HG03139 (cell line): ENCODE data around the gene CCDC83.
"Not testable (repeated sequence)": the region's sequence is repeated elsewhere in the genome, so short reads cannot be mapped to it uniquely, and the experiment has no call there.

Experiments used
- ATAC-seq: cut with Tn5 transposase; IDR thresholded peaks from one replicate; pipeline ENCODE4 v1.9.1; 2021; ENCODE audit not compliant: unreplicated experiment

CCDC83 gene

GRCh38 chr11:85886089-85887056 lies 31.2 kb downstream of the CCDC83 start:
- no peak for ATAC-seq

GRCh38 chr11:85889108-85889507 lies 33.9 kb downstream of the CCDC83 start:
- ATAC-seq, result no peak

DNA sequence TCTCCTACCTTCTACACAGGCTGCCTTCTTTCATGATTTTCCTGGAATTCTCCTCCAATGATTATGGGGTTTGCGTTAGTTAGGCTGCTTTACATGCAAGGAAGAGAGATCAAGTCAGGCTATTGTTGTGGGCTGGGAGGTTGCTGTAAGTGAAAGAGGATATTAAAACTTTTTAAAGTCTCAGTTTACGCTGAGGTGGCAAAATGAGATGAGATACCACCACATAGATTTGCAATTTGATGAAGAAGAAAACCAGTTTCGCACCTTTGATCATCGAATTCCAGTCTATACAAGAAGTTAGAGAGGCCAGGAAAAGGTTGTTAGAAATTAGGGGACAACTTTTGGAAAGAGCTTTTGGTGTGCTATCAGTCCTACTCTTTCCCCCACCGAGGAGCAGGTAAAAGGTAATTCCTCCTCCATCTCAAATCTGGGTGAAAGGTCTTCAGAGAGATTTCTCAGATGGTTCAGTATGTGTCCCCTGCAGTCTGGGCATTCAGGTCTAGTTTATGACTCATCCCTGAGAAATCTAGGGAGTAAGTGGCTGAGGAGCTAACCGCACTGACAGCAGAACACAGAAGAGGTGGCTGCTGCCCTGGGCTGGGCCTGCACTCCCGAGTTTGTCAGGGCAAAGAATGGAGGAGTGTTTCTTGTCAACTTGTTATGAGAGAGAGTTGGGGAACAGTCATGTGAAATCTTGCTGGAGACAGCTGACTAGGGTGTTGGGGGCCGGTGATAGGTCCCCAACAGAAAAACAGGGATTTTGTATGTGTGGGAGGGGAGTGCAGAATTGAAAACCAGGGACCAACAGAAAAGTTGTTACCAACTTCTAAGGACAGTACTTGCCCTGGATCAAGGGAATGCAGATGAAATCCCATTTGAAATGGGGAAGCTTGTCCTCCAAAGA lies 34.7 kb downstream of the CCDC83 start:
- no peak for ATAC-seq

GRCh38 chr11:85893395-85893794 lies 38.2 kb downstream of the CCDC83 start:
- no peak for ATAC-seq

GRCh38 chr11:85896876-85897275 lies 41.7 kb downstream of the CCDC83 start:
- ATAC-seq, result no peak

- ATAC-seq, result no peak
Observed at GRCh38 chr11:85898456-85898855, 43.3 kb downstream of the CCDC83 start.

DNA sequence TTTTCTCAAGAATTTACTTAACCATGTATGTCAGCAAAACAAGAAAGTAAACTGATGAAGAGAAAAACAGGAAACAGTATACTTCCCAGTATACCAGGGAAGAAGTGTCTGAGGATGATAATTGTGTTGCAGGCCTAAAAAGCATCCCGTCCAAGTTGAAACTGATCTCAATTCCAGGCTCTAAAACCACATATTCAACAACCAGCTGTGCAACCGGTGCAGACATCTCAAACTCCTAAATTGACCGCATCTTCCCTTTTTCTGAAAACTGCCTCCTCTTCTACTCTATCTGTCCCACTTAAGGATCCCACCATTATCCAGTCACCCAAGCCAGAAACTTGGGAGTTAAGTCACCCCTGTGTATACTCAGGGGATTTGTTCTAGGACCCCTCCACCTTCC lies 47.2 kb downstream of the CCDC83 start:
- ATAC-seq, result no peak

- no peak for ATAC-seq
Observed at GRCh38 chr11:85903406-85903805, 48.2 kb downstream of the CCDC83 start.

GRCh38 chr11:85903811-85904210 lies 48.6 kb downstream of the CCDC83 start:
- no peak for ATAC-seq

DNA sequence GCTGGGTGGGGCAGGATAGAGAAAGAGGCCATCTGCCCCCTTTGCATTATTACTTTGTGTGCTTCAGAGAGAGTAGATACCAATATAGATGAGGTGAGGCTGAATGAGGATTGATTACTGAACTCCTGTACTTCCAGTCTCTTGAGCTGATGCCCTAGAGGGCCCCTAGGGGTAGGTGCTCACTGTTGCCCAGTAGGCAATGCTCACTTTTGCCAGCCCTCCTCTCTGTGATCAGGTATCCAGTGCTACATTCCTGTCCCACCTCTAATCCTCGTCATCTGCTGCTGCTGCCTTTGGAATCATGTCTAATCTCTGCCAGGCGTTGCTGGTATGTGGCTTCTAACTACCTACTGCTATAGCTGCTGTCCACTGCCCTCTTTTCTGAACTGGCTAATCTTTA lies 57.2 kb downstream of the CCDC83 start:
- no peak for ATAC-seq

GRCh38 chr11:85913513-85913912 lies 58.3 kb downstream of the CCDC83 start:
- ATAC-seq, result no peak

- ATAC-seq, result no peak
Observed at GRCh38 chr11:85914425-85914824, 59.2 kb downstream of the CCDC83 start.

- ATAC-seq, result no peak
Observed at GRCh38 chr11:85918910-85919794, 64.0 kb downstream of the CCDC83 start.

GRCh38 chr11:85922367-85922766 lies 67.2 kb downstream of the CCDC83 start:
- ATAC-seq, result no peak

GRCh38 chr11:85923455-85923854 lies 68.3 kb downstream of the CCDC83 start:
- no peak for ATAC-seq

DNA sequence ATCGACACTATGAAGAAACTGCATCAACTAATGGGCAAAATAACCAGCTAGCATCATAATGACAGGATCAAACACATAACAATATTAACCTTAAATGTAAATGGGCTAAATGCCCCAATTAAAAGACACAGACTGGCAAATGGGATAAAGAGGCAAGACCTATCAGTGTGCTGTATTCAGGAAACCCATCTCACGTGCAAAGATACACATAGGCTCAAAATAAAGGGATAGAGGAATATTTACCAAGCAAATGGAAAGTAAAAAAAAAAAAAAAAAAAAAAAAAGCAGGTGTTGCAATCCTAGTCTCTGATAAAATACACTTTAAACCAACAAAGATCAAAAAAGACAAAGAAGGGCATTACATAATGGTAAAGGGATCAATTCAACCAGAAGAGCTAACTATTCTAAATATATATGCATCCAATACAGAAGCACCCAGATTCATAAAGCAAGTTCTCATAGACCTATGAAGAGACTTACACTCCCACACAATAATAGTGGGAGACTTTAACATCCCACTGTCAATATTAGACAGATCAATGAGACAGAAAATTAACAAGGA lies 71.6 kb downstream of the CCDC83 start:
- not testable (repeated sequence) for ATAC-seq

DNA sequence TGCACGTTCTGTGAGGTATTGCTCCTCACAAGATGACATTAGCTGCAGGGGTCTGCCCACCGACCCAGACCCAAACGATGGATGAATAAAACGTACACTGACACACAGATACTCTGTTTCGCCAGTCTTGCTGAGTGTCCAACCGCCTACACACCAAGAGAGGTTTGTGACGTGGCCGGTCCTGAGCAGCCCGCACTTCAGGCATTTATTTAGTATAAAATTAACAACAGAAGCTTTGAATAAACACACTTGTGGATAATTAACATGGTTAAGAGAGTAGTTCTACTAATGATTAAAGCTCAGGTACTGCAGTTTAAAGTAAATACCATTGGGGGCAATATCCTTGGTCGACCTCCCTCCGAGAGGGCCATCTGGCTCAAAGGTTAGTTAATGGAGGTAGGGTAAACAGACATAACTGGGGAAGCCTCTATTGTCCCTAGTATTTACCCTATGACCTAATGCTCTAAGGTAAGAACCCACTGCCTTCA lies 75.7 kb downstream of the CCDC83 start:
- ATAC-seq, result no peak

DNA sequence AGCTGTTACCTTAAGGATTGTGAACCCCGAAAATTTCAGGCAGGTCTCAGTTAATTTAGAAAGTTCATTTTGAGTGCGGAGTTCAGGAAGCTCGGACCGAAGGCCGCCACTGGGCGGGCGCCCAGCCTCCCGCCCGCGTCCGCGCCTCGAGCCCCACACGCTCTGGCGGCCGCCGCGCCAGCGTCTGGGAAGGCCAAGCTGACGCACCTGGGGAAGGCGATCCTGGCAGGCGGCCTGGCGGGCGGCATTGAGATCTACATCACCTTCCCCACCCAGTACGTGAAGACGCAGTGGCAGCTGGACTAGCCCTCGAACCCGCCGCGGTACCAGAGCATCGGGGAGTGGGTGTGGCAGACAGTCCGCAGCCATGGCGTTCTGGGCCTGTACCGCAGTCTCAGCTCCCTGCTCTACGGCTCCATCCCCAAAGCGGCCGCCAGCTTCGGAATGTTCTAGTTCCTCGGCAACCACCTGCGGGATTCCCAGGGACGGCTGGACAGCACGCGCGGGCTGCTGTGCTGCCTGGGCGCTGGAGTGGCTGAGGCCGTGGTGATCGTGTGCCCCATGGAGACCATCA lies 79.5 kb downstream of the CCDC83 start:
- ATAC-seq, result no peak

DNA sequence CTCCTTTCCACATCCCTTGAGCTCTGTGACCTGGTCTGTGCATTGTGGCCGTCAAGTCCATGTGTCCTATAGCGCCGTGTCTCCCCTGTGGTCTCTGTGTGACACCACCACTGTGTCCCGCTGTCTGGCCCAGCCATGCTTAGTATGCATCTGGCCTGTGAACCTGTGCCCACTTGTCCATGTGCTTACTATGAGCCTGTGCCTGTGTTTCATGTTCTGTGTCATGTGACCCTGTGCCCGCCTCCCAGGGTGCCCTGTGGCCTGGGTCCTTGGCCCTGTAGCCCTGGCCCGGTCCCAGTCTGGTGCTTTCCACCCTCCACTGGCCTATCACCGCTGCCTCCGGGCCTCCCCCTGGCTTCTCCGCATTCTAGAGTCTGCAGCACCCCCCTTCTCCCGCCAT lies 80.6 kb downstream of the CCDC83 start:
- ATAC-seq, result no peak

GRCh38 chr11:85937835-85938234 lies 82.7 kb downstream of the CCDC83 start:
- no peak for ATAC-seq
